T1000 (cell line): Measurements from ENCODE around the gene CHD5.
"Not testable (repeated sequence)": the region's sequence is repeated elsewhere in the genome, so short reads cannot be mapped to it uniquely, and the experiment has no call there.

Experiments used
- DNase-seq: peaks from one replicate; lab custom pipeline; 2025; ENCODE audit warnings: mixed read lengths; lab: John Stamatoyannopoulos, UW

Gene CHD5

GRCh38 chr1:6083801-6084446 is 96.2 kb downstream of the CHD5 start:
- DNase-seq, result no peak

DNA sequence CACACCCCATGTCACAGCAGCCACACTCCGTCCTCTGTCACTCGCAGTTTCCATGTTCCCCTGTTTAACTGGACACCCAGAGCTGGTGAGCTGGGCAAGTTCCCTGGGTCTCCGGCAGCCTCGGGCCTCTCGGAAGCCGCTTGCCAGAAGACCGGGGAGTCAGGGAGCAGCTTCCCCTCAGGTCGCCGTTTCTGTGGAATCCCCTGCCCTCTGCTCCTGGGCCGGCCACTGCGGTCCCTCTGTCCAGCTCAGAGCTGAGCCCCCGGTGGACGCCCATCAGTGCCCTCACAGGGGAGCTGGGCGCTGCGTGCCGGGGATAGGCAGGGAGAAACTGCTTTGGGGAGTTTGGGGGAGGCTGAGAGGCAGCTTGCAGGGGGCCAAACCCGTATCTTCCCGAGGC is 96.7 kb downstream of the CHD5 start:
- DNase-seq, result no peak

DNA sequence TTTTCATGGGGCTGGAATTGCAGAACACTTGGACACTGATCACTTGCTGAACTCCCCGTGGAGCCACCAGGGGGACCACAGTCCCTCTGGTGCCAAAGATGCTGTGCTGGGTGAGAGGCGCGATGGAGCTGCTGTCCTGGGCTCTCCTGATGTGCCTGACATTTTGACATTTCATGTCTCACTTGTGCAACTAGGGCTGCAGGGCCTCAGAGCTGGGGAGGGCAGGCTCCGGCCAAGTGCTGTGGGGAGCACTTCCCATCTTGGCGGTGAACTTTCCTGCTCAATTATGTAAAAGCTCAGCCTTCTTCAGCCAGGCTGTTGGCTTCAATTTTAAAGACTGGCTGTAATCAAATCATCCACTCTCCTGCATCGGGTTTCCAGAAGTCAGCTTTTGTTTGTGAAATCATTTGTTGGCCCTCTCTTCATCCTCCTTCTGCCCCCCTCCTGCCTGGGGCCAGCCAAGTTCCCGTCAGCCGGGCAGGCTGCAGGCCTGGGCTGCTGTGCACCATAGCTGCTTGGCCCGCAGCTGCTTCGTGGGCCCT is 97.6 kb downstream of the CHD5 start:
- DNase-seq, result no peak

DNA sequence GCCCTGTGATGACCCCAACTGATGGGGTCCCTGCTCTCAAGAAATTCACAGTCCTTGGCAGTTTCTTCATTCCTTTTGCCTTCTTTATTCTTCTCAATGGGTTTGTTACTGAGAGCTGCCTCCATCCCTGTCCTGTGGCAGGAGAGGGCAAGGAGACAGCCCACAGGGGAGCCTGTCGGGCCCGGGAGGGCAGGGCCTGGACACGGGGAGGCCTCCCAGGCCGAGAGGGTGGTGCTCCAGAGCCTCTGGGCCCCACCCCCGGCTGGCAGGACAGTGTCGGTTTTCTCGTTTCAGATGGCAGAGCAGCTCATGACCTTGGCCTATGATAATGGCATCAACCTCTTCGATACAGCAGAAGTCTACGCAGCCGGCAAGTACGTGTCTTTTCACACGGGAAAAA is 98.2 kb downstream of the CHD5 start:
- DNase-seq, result no peak

DNA sequence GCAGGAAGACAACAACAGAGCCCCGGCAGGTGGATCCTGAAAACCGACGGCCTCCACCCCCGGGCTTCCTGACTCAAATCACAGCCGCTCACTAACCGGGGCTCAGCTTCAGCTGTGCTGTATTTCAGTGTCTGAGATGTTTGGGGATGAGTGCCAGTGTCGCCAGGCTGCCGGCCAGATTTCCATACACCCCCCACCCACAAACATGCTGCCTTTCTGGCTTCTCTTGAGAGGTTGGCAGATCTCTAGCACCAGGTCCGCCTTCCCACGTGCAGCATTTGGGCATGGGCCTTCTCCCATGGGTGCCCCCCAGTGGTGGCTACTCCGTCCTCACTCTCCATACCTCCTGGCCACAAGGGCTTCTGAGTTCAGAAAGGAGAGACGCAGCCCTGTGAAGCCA is 99.7 kb downstream of the CHD5 start:
- DNase-seq, result no peak

GRCh38 chr1:6077919-6078318 is 102.2 kb downstream of the CHD5 start:
- no peak for DNase-seq

- no peak for DNase-seq
Measured at GRCh38 chr1:6077506-6077905, 102.6 kb downstream of the CHD5 start.

- DNase-seq, result not testable (repeated sequence)
Measured at GRCh38 chr1:6077061-6077460, 103.1 kb downstream of the CHD5 start.

GRCh38 chr1:6075748-6076147 is 104.4 kb downstream of the CHD5 start:
- no peak for DNase-seq

GRCh38 chr1:6074192-6074901 is 105.8 kb downstream of the CHD5 start:
- DNase-seq, result no peak

- no peak for DNase-seq
Measured at GRCh38 chr1:6073480-6074053, 106.6 kb downstream of the CHD5 start.

GRCh38 chr1:6072774-6073479 is 107.2 kb downstream of the CHD5 start:
- no peak for DNase-seq

DNA sequence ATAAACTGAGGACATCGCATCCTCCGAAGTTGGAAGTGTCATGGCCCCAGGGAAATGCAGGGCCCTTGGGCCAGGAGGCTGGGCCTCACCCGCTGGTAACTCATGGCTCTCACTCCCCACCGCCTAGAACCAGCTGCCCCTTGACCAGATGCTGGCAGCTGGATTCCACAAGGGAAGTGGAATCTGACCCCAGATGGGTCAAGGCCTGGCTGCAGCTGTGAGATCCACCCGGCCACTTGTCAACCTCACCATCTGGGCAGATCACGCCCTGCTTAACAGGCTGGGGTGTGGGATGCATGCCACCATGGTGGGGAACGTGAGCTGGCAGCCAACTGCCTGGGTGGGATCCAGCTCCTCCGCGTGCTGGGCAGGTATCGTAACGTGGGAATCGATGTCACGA is 108.9 kb downstream of the CHD5 start:
- no peak for DNase-seq

- no peak for DNase-seq
Measured at GRCh38 chr1:6070450-6070974, 109.6 kb downstream of the CHD5 start.

GRCh38 chr1:6069573-6069972 is 110.5 kb downstream of the CHD5 start:
- DNase-seq, result no peak

DNA sequence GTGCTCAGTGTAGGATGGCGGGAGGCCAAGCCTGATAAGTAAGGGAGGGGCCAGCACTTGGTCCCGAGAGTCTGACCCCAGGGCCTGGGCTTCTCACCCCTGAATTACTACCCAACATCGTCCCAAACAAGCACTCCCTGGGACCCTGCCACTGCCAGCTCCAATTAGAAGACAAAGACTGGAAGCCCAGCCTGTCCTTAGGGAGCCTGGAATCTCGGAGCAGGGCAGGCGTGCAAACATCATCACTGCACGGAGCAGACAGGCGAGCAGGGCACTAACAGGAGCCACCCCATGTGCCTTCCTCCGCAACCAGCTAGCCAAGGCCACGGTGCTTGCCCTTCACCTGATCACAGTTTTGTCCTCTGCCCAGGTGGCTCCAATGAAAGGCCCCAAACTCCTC is 111.2 kb downstream of the CHD5 start:
- no peak for DNase-seq

DNA sequence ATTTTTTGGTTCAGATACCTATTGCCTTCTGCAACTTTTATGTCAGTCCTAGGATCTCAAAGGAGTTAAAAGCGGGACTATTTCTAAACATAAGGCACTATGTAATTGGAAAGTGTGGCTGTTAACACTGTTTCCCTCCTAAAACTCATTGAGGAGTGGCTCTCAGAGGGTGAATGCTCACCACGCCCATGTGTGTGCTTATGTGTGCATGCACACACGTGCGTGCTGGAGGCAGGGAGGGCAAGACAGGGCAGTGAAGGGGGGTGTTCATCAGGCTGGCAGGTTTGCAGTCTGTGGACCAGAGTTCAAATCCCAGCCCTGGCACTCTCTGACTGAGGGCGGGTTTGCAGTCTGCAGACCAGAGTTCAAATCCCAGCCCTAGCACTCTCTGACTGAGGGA is 112.0 kb downstream of the CHD5 start:
- no peak for DNase-seq

GRCh38 chr1:6066680-6067079 is 113.4 kb downstream of the CHD5 start:
- no peak for DNase-seq

DNA sequence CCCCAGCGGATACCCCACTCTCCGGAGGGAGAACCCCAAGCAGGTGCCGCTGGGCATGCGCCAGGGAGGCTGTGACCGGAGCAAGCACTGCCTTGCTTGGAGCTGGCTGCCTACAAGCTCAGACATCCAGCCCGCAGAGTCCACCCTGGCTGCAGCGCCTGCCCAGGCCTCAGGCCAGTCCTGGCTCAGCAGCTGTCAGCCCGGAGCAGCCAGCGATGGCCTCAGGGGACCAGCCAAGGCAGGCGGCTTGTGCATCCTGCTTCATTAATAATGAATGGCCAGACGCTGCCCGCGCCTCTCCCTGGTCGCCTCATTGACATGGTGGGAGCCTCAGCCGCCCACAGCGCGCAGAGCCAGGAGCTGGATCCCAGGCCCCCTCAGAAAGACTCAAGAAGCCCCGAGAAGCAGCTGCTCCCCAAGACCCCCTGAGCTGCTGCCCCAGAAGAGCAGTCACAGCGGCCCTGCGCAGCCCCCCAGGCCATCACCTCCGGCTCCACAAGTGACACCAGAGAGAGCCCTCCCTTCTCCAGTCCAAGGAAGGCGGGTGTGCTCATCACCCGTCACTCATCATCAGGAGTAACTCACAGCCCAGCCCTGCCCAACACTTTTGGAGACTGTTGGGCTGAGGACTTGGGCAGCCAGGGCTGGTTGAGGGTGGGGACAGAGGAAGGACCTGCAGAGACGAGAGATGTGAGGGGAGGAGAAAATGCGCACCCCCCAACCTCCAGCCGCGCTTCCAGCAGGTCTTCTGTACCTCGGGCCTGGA is 114.8 kb downstream of the CHD5 start:
- no peak for DNase-seq

GRCh38 chr1:6063532-6064053 is 116.5 kb downstream of the CHD5 start:
- DNase-seq, result not testable (repeated sequence)

DNA sequence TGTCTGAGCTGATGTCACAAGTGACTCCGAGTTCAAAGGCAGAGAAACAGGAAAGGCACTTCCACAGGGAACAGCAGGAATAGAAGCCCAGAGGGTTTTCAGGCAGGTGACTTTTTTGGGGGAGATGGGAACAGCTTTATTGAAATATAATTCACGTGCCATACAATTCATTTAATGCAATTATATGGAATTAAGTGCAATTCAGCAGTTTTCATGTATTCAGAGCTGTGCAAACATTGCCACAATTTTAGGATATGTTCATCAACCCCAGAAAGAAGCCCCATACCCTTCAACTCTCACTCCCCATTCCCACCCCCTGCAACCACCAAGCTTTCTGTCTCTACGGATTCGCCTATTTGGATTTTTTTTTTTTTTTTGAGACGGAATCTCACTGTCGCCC is 117.5 kb downstream of the CHD5 start:
- DNase-seq, result no peak
